Spleen (tissue), 3 donors: ENCODE results near the gene PRR29.

Experiments
- POLR2A ChIP-seq, 3 donors: fragments of 450-650 bp; IDR thresholded peaks; one replicate each; pipeline ENCODE4 v1.5.1; 2017; ENCODE audit warnings: antibody characterized with exemption in 3 of 3, mild to moderate bottlenecking in 1 of 3
- POLR2AphosphoS5 ChIP-seq, 3 donors: sonication (generic); formaldehyde crosslinking; IDR thresholded peaks; one replicate each; pipeline ENCODE4 v1.5.1; 2017; ENCODE audit warnings: antibody characterized with exemption in 3 of 3

DNA sequence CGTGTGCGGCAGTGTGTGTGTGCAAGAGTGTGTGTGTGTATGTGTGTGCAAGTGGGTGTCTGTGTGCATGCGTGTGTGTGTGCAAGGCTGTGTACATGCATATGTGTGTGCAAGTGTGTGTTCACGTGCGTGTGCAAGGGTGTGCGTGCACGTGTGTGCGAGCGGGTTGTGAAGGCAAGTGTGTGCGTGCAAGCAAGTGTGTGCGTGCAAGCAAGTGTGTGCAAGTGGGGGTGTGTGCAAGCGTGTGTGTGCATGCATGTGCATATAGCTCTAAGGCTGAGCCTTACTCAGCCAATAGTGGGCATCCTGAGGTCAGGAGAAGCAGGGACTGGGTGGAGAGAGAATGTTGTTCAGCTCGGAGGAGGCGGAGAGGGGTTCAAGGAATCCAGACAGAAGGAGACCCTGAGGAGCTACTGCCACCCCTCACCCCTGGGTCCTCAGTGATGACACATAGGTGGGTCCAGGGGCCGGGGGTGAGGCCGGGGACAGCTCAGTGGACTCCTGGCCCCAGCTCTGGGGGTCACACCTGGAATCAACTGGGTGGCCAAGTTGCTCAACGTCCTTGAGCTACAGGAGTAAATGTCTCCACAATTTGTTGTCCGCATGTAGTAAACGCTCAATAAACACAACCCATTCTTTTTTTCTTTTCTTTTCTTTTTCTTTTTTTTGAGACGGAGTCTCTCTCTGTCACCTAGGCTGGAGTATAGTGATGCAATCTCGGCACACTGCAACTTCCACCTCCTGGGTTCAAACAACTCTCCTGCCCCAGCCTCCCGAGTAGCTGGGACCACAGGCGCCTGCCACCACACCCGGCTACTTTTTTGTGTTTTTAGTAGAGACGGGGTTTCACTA, 1.8 kb downstream of the PRR29 start:
- TF ChIP-seq POLR2A (IDR thresholded peaks at IDR 0.05): no peak
- TF ChIP-seq POLR2AphosphoS5 (IDR thresholded peaks at IDR 0.05): peak; percentile 72 to 73 (median 72)
